Panc1 (cell line): Measurements from ENCODE around the gene AGAP4.
"Not testable (repeated sequence)": the region's sequence is repeated elsewhere in the genome, so short reads cannot be mapped to it uniquely, and the experiment has no call there.

Experiments used
- POLR2AphosphoS5 ChIP-seq: IDR thresholded peaks from 2 replicates; pipeline ENCODE4 v1.6.1; 2012; ENCODE audit warnings: mild to moderate bottlenecking, low read depth, low read length, moderate library complexity
- SIN3A ChIP-seq: IDR thresholded peaks from 2 replicates; pipeline ENCODE4 v1.6.1; 2012; ENCODE audit warnings: low read depth, mild to moderate bottlenecking, low read length, moderate library complexity, borderline replicate concordance; ENCODE audit not compliant: insufficient read depth
- TCF7L2 ChIP-seq: IDR thresholded peaks from 2 replicates; pipeline ENCODE4 v1.6.1; 2011; ENCODE audit warnings: mild to moderate bottlenecking, low read depth, low read length, inconsistent platforms
- TF ChIP-seq, protein P1 (sequence below), 2 experiments: IDR thresholded peaks; 2 replicates each; pipeline ENCODE4 v1.6.1; 2011 to 2012; ENCODE audit warnings: low read depth in 2 of 2, control low read depth in 1 of 2, low read length in 1 of 2, mild to moderate bottlenecking in 1 of 2, moderate library complexity in 1 of 2; ENCODE audit not compliant: insufficient read depth in 1 of 2
- TF ChIP-seq, protein P2 (sequence below): fragments of 450-650 bp; IDR thresholded peaks from 2 replicates; pipeline ENCODE4 v1.5.1; 2017; ENCODE audit warnings: mild to moderate bottlenecking

DNA sequence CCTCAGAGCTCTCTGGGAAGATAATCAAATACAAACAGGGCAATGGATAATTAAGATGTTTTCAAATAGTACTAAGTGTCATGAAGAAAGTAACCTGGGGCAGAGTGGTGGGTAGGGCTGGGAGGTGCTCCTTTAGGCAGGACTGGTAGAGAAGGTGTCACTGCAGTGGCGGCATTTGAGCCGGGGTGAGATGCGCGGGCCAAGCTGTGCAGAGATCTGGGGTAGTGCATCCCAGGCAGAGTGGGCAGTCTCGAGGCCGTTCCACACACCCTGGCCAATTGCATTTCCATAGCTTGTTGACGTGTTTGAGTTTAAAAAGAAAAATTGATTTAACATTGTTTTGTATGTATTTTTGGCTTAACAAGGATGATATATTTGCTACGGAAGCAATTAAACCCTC lies 57.3 kb downstream of the AGAP4 start:
- TF ChIP-seq, protein P1, sequence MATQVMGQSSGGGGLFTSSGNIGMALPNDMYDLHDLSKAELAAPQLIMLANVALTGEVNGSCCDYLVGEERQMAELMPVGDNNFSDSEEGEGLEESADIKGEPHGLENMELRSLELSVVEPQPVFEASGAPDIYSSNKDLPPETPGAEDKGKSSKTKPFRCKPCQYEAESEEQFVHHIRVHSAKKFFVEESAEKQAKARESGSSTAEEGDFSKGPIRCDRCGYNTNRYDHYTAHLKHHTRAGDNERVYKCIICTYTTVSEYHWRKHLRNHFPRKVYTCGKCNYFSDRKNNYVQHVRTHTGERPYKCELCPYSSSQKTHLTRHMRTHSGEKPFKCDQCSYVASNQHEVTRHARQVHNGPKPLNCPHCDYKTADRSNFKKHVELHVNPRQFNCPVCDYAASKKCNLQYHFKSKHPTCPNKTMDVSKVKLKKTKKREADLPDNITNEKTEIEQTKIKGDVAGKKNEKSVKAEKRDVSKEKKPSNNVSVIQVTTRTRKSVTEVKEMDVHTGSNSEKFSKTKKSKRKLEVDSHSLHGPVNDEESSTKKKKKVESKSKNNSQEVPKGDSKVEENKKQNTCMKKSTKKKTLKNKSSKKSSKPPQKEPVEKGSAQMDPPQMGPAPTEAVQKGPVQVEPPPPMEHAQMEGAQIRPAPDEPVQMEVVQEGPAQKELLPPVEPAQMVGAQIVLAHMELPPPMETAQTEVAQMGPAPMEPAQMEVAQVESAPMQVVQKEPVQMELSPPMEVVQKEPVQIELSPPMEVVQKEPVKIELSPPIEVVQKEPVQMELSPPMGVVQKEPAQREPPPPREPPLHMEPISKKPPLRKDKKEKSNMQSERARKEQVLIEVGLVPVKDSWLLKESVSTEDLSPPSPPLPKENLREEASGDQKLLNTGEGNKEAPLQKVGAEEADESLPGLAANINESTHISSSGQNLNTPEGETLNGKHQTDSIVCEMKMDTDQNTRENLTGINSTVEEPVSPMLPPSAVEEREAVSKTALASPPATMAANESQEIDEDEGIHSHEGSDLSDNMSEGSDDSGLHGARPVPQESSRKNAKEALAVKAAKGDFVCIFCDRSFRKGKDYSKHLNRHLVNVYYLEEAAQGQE (IDR thresholded peaks at IDR 0.05; ENCODE audit: insufficient read depth in 1 of 2, low read depth in 2 of 2, low read length in 1 of 2), result not testable (repeated sequence)
- TF ChIP-seq POLR2AphosphoS5, SIN3A, TCF7L2: not testable (repeated sequence)
- TF ChIP-seq, protein P2, sequence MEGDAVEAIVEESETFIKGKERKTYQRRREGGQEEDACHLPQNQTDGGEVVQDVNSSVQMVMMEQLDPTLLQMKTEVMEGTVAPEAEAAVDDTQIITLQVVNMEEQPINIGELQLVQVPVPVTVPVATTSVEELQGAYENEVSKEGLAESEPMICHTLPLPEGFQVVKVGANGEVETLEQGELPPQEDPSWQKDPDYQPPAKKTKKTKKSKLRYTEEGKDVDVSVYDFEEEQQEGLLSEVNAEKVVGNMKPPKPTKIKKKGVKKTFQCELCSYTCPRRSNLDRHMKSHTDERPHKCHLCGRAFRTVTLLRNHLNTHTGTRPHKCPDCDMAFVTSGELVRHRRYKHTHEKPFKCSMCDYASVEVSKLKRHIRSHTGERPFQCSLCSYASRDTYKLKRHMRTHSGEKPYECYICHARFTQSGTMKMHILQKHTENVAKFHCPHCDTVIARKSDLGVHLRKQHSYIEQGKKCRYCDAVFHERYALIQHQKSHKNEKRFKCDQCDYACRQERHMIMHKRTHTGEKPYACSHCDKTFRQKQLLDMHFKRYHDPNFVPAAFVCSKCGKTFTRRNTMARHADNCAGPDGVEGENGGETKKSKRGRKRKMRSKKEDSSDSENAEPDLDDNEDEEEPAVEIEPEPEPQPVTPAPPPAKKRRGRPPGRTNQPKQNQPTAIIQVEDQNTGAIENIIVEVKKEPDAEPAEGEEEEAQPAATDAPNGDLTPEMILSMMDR, result not testable (repeated sequence)
